ENCODE results near the gene PAK5. TPM values are rescaled to one million over a fixed set of nuclear protein-coding genes. Genes with fewer than 3 reads are reported as not detected.

PAK5 gene
- total and polyA plus RNA-seq, 2 donors from 2014 or later: 0.13 to 0.22 TPM

- DNase-seq (peak in 2 of 5 donors; percentile 16 to 58), FAIRE-seq (no peak)
- peaks cover 13% of the 10 kb centered on the region for H3K27me3 ChIP-seq (ENCODE audit: control insufficient read depth, insufficient read depth, low read length)
- intact Hi-C loops (cut with DNase I): no loop called here
- TF ChIP-seq CTCF (IDR thresholded peaks at IDR 0.05; ENCODE audit: borderline replicate concordance, extremely low read depth, insufficient read depth): no peak
- H3K4me3 ChIP-seq (ENCODE audit: low read length in 3 of 3): no peak overlapping the region
- H3K27ac ChIP-seq (ENCODE audit: low read depth in 2 of 2, low read length in 2 of 2): no peak overlapping the region
- no peaks in the 10 kb centered on the region for H3K36me3 ChIP-seq (ENCODE audit: control insufficient read depth in 2 of 3, insufficient read depth in 3 of 3, low read length in 3 of 3)
- H3K9me3 ChIP-seq (ENCODE audit: control insufficient read depth in 2 of 3, insufficient read depth in 1 of 3, low read length in 3 of 3): no peaks in the 10 kb centered on the region
- no peak overlapping the region for H3K9ac ChIP-seq (ENCODE audit: low read length in 3 of 3)
- H3K4me1 ChIP-seq (ENCODE audit: control insufficient read depth in 2 of 3, insufficient read depth in 2 of 3, low read depth in 1 of 3, low read length in 3 of 3): peaks cover 0 to 2% (median 0%) of the 10 kb centered on the region in 3 donors
Measured at GRCh38 chr20:9503526-9504245, 335.2 kb downstream of the PAK5 start.

GRCh38 chr20:9501473-9501872 lies 337.4 kb downstream of the PAK5 start:
- Histone ChIP-seq H3K9me3 (ENCODE audit: control insufficient read depth in 2 of 3, insufficient read depth in 1 of 3, low read length in 3 of 3) (no peaks in the 10 kb centered on the region), H3K9ac (ENCODE audit: low read length in 3 of 3) (no peak overlapping the region), H3K27me3 (ENCODE audit: control insufficient read depth, insufficient read depth, low read length) (peaks cover 10% of the 10 kb centered on the region), H3K27ac (ENCODE audit: low read depth in 2 of 2, low read length in 2 of 2) (no peak overlapping the region), H3K4me1 (ENCODE audit: control insufficient read depth in 2 of 3, insufficient read depth in 2 of 3, low read depth in 1 of 3, low read length in 3 of 3) (no peaks in the 10 kb centered on the region), H3K4me3 (ENCODE audit: low read length in 3 of 3) (no peak overlapping the region), H3K36me3 (ENCODE audit: control insufficient read depth in 2 of 3, insufficient read depth in 3 of 3, low read length in 3 of 3) (no peaks in the 10 kb centered on the region)
- no peak for FAIRE-seq
- intact Hi-C loops (cut with DNase I): no loop called here
- no peak for DNase-seq
- TF ChIP-seq CTCF (IDR thresholded peaks at IDR 0.05; ENCODE audit: borderline replicate concordance, extremely low read depth, insufficient read depth): no peak

GRCh38 chr20:9500121-9500520 lies 338.8 kb downstream of the PAK5 start:
- DNase-seq (peak in 2 of 5 donors; percentile 27 to 30), FAIRE-seq (no peak)

More at GRCh38 chr20:9500121-9500520, 338.8 kb downstream of the PAK5 start:
- no peaks in the 10 kb centered on the region for H3K36me3 ChIP-seq (ENCODE audit: control insufficient read depth in 2 of 3, insufficient read depth in 3 of 3, low read length in 3 of 3)
- H3K9me3 ChIP-seq (ENCODE audit: control insufficient read depth in 2 of 3, insufficient read depth in 1 of 3, low read length in 3 of 3): no peaks in the 10 kb centered on the region
- H3K9ac ChIP-seq (ENCODE audit: low read length in 3 of 3): no peak overlapping the region
- intact Hi-C loops (cut with DNase I): no loop called here
- no peak for TF ChIP-seq CTCF (IDR thresholded peaks at IDR 0.05; ENCODE audit: borderline replicate concordance, extremely low read depth, insufficient read depth)
- H3K4me3 ChIP-seq (ENCODE audit: low read length in 3 of 3): no peak overlapping the region
- no peaks in the 10 kb centered on the region for H3K27me3 ChIP-seq (ENCODE audit: control insufficient read depth, insufficient read depth, low read length)
- H3K27ac ChIP-seq (ENCODE audit: low read depth in 2 of 2, low read length in 2 of 2): no peak overlapping the region
- H3K4me1 ChIP-seq (ENCODE audit: control insufficient read depth in 2 of 3, insufficient read depth in 2 of 3, low read depth in 1 of 3, low read length in 3 of 3): no peaks in the 10 kb centered on the region

All from kidney (tissue), 14 donors.